IMR-90 (cell line): ENCODE measurements around the gene FBXO4. TPM values are rescaled to one million over a fixed set of nuclear protein-coding genes. Genes with fewer than 3 reads are reported as not detected.

Experiments used
- ATAC-seq: fragments of 200-7000 bp; cut with Tn5 transposase; 2 replicates; pipeline ENCODE4 v1.9.1; 2020; ENCODE audit warnings: low read depth, mild to moderate bottlenecking, moderate library complexity
- BruUV-seq: library from RNA; stranded (reverse); fragments of 400-500 nt; replicated peaks from 2 replicates; lab custom pipeline; 2021; lab: Mats Ljungman, UMichigan
- CTCF ChIA-PET: fragments of 300-600 bp; formaldehyde crosslinking; extraction: SDS; loops from one replicate; lab custom pipeline; 2021; ENCODE audit warnings: antibody characterized with exemption; lab: Yijun Ruan, JAX
- POLR2A ChIA-PET: fragments of 300-600 bp; sonication (Branson Sonifier 250); formaldehyde crosslinking; loops from one replicate; lab custom pipeline; 2022; ENCODE audit warnings: antibody characterized with exemption; ENCODE audit not compliant: unreplicated experiment; lab: Charles Lee
- DNase-seq: peaks from one replicate; pipeline ENCODE4 v3.0.0; 2013
- H2AFZ ChIP-seq: replicated peaks from 2 replicates; pipeline ENCODE3; 2013; ENCODE audit warnings: low read length, mild to moderate bottlenecking; ENCODE audit not compliant: poor library complexity
- H2AK5ac ChIP-seq: 2 replicates; pipeline ENCODE4 v1.6.1; 2013; ENCODE audit warnings: low read depth, low read length, inconsistent platforms
- H2AK9ac ChIP-seq: replicated peaks from 2 replicates; pipeline ENCODE3; 2013; ENCODE audit warnings: mild to moderate bottlenecking, low read depth, low read length, moderate library complexity; ENCODE audit not compliant: poor library complexity
- H2BK120ac ChIP-seq: 2 replicates; pipeline ENCODE4 v1.6.1; 2013; ENCODE audit warnings: low read depth, low read length, inconsistent platforms
- H2BK15ac ChIP-seq: 3 replicates; pipeline ENCODE4 v1.6.1; 2013; ENCODE audit warnings: low read depth, low read length, inconsistent platforms
- H2BK20ac ChIP-seq: 2 replicates; pipeline ENCODE4 v1.6.1; 2013; ENCODE audit warnings: low read depth, mild to moderate bottlenecking, inconsistent platforms, low read length, moderate library complexity
- H2BK5ac ChIP-seq: 2 replicates; pipeline ENCODE4 v1.6.1; 2013; ENCODE audit warnings: mild to moderate bottlenecking, low read depth, low read length, inconsistent platforms; ENCODE audit not compliant: poor library complexity, severe bottlenecking
- H3K14ac ChIP-seq: replicated peaks from 2 replicates; pipeline ENCODE4 v1.6.1; 2013; ENCODE audit warnings: low read depth, low read length, inconsistent platforms
- H3K18ac ChIP-seq: 2 replicates; pipeline ENCODE4 v1.6.1; 2013; ENCODE audit warnings: low read depth, low read length, control low read depth
- H3K23ac ChIP-seq: 2 replicates; pipeline ENCODE4 v1.6.1; 2013; ENCODE audit warnings: low read depth, low read length, inconsistent platforms
- H3K27ac ChIP-seq: 2 replicates; pipeline ENCODE4 v1.5.1; 2013; ENCODE audit warnings: mild to moderate bottlenecking, control low read depth, low read length; ENCODE audit not compliant: insufficient read depth
- H3K27me3 ChIP-seq: 2 replicates; pipeline ENCODE4 v1.6.1; 2013; ENCODE audit warnings: low read length; ENCODE audit not compliant: control insufficient read depth, insufficient read depth
- H3K36me3 ChIP-seq: 2 replicates; pipeline ENCODE4 v1.6.1; 2013; ENCODE audit warnings: low read length, mixed read lengths; ENCODE audit not compliant: control insufficient read depth, insufficient read depth
- H3K4ac ChIP-seq: 2 replicates; pipeline ENCODE4 v1.6.1; 2013; ENCODE audit warnings: low read depth, low read length, inconsistent platforms
- H3K4me1 ChIP-seq: 2 replicates; pipeline ENCODE4 v1.6.1; 2013; ENCODE audit warnings: low read length, mixed read lengths; ENCODE audit not compliant: control insufficient read depth, insufficient read depth
- H3K4me2 ChIP-seq: 2 replicates; pipeline ENCODE4 v1.6.1; 2013; ENCODE audit warnings: low read depth, mild to moderate bottlenecking, control low read depth, low read length, moderate library complexity
- H3K4me3 ChIP-seq: 2 replicates; pipeline ENCODE4 v1.5.1; 2013; ENCODE audit warnings: low read depth, mild to moderate bottlenecking, control low read depth, low read length, moderate library complexity; ENCODE audit not compliant: insufficient read depth
- H3K56ac ChIP-seq: 2 replicates; pipeline ENCODE4 v1.6.1; 2013; ENCODE audit warnings: low read length, inconsistent platforms; ENCODE audit not compliant: insufficient read depth; ENCODE audit errors: extremely low read depth
- H3K79me1 ChIP-seq, 2 experiments: 2 replicates each; pipeline ENCODE4 v1.6.1; 2013; ENCODE audit warnings: low read length in 2 of 2, inconsistent platforms in 1 of 2, low read depth in 1 of 2
- H3K9ac ChIP-seq: 2 replicates; pipeline ENCODE4 v1.6.1; 2013; ENCODE audit warnings: low read depth, low read length, control low read depth
- H3K9me1 ChIP-seq: 2 replicates; pipeline ENCODE4 v1.6.1; 2013; ENCODE audit warnings: low read length, inconsistent platforms; ENCODE audit not compliant: insufficient read depth
- H3K9me3 ChIP-seq: 2 replicates; pipeline ENCODE4 v1.6.1; 2013; ENCODE audit warnings: low read length; ENCODE audit not compliant: control insufficient read depth, insufficient read depth
- H4K20me1 ChIP-seq: 2 replicates; pipeline ENCODE4 v1.6.1; 2013; ENCODE audit warnings: low read length, inconsistent platforms; ENCODE audit not compliant: insufficient read depth
- H4K5ac ChIP-seq: 2 replicates; pipeline ENCODE4 v1.6.1; 2013; ENCODE audit warnings: mild to moderate bottlenecking, low read depth, low read length, control low read depth
- H4K8ac ChIP-seq, 2 experiments: 2 replicates each; pipeline ENCODE4 v1.6.1; 2013; ENCODE audit warnings: low read depth in 2 of 2, low read length in 2 of 2, control low read depth in 1 of 2, inconsistent platforms in 1 of 2
- H4K91ac ChIP-seq: 2 replicates; pipeline ENCODE4 v1.6.1; 2013; ENCODE audit warnings: low read depth, low read length, inconsistent platforms; ENCODE audit not compliant: insufficient read depth
- BHLHE40 ChIP-seq: fragments of 150-350 bp; IDR thresholded peaks from 2 replicates; pipeline ENCODE4 v1.6.1; 2016; ENCODE audit warnings: mild to moderate bottlenecking, low read depth, low read length
- CHD1 ChIP-seq: IDR thresholded peaks from 2 replicates; pipeline ENCODE4 v1.6.1; 2012; ENCODE audit warnings: low read depth, low read length, improper control_type of control experiment
- MAZ ChIP-seq: IDR thresholded peaks from 2 replicates; pipeline ENCODE4 v1.6.1; 2012; ENCODE audit warnings: low read depth, mild to moderate bottlenecking, low read length, improper control_type of control experiment, moderate library complexity, borderline replicate concordance
- MXI1 ChIP-seq: IDR thresholded peaks from 2 replicates; pipeline ENCODE4 v1.6.1; 2012; ENCODE audit warnings: low read depth, mild to moderate bottlenecking, low read length, moderate library complexity, borderline replicate concordance
- POLR2A ChIP-seq: IDR thresholded peaks from 2 replicates; pipeline ENCODE4 v1.6.1; 2012; ENCODE audit warnings: mild to moderate bottlenecking, low read depth, low read length
- RCOR1 ChIP-seq: IDR thresholded peaks from 2 replicates; pipeline ENCODE4 v1.6.1; 2012; ENCODE audit warnings: mild to moderate bottlenecking, low read length, improper control_type of control experiment; ENCODE audit not compliant: insufficient replicate concordance
- RFX5 ChIP-seq: IDR thresholded peaks from 2 replicates; pipeline ENCODE4 v1.8.0; 2012; ENCODE audit warnings: low read depth, mild to moderate bottlenecking, low read length, moderate library complexity
- SMC3 ChIP-seq: fragments of 150-350 bp; IDR thresholded peaks from 2 replicates; pipeline ENCODE4 v1.6.1; 2016; ENCODE audit warnings: low read depth, mild to moderate bottlenecking, antibody characterized with exemption, low read length, moderate library complexity
- WGBS, 2 experiments: methylation state at CpG; one replicate each; pipeline versions ENCODE4 v1.1.5 to v1.1.7; 2013; ENCODE audit warnings: missing lambda C conversion rate in 2 of 2; ENCODE audit not compliant: insufficient read length in 1 of 2; ENCODE audit errors: extremely low coverage in 2 of 2; 5-methylcytosine and 5-hydroxymethylcytosine counted together
- dilution Hi-C: fragments of 300-500 bp; cut with HindIII; formaldehyde crosslinking; loops from one replicate; pipeline ENCODE4 v1.14.3; 2018; ENCODE audit warnings: low sequenced_read_pairs; ENCODE audit not compliant: unreplicated experiment
- in situ Hi-C: fragments of 300-500 bp; cut with MboI; formaldehyde crosslinking; loops from 3 replicates; pipeline ENCODE4 v1.14.3; 2019; ENCODE audit warnings: low sequenced_read_pairs, inconsistent platforms, mixed read lengths
- intact Hi-C: fragments of 100-400 bp; cut with micrococcal nuclease; formaldehyde crosslinking; loops from 2 replicates; pipeline ENCODE4 v1.10.0; 2022
- polyA plus RNA-seq, 3 experiments: library from polyadenylated mRNA; depleted of rRNA; stranded (reverse); fragments of >200 nt; gene quantifications; 2 replicates each; pipeline ENCODE4 v1.2.3, GENCODE V29; 2012; ENCODE audit warnings: low replicate concordance in 1 of 3
- total RNA-seq: library from RNA; depleted of rRNA; stranded (reverse); fragments of >200 nt; gene quantifications from 2 replicates; pipeline ENCODE4 v1.2.3, GENCODE V29; 2012
- TF ChIP-seq, protein P1 (sequence below): fragments of 150-350 bp; IDR thresholded peaks from 2 replicates; pipeline ENCODE4 v1.6.1; 2017; ENCODE audit warnings: mild to moderate bottlenecking, antibody characterized with exemption, low read length, low read depth
- TF ChIP-seq, protein P2 (sequence below): conservative IDR thresholded peaks from 2 replicates; pipeline ENCODE4 v1.5.1; 2012; ENCODE audit warnings: mild to moderate bottlenecking, low read depth, low read length, improper control_type of control experiment
- TF ChIP-seq, protein P3 (sequence below): fragments of 150-350 bp; IDR thresholded peaks from 2 replicates; pipeline ENCODE4 v1.6.1; 2016; ENCODE audit warnings: low read depth, mild to moderate bottlenecking, low read length, moderate library complexity, borderline replicate concordance

FBXO4 gene
- total and polyA plus RNA-seq, 2 of the 4 experiments (the other 2 are of a cell fraction), result 3.5 to 4.1 TPM

DNA sequence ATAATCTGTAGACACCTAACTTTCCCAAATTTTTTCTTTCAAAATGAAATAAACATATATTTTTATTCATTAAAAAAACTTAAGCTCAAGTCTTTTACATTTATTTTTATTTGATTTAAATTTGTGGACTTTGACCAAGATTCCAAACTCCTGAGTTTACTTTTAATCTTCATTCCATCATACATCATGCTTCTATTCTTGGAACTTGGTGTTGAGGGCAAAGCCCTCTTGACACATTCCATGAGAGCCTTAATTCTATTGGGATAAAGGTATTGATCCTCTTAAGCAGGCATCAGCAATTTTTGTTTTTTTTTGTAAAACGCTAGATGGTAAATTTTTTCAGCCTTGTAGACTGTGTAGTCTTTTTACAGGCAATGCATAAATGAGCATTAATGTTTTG, 53.6 kb downstream of the FBXO4 start:
- H4K20me1 ChIP-seq, result no peaks in the 10 kb centered on the region
- no peak overlapping the region for H2BK20ac ChIP-seq
- WGBS, 2 experiments, result 80% methylated on average over 1 of the region's 1 CpG; no CpG with 5 or more reads in 1 of the 2 experiments
- BruUV-seq, result no TSS peak
- dilution Hi-C loops (no loop called here), in situ Hi-C loops (no loop called here), intact Hi-C loops (no loop called here)
- H3K9ac ChIP-seq, result no peak overlapping the region
- no peak overlapping the region for H4K5ac ChIP-seq
- H3K4ac ChIP-seq, result no peak overlapping the region
- no peak overlapping the region for H4K8ac ChIP-seq
- no peak overlapping the region for H3K18ac ChIP-seq
- no peaks in the 10 kb centered on the region for H3K36me3 ChIP-seq
- no peak overlapping the region for H2BK5ac ChIP-seq
- TF ChIP-seq CHD1, result no peak
- no peak for TF ChIP-seq MXI1
- TF ChIP-seq, protein P1, sequence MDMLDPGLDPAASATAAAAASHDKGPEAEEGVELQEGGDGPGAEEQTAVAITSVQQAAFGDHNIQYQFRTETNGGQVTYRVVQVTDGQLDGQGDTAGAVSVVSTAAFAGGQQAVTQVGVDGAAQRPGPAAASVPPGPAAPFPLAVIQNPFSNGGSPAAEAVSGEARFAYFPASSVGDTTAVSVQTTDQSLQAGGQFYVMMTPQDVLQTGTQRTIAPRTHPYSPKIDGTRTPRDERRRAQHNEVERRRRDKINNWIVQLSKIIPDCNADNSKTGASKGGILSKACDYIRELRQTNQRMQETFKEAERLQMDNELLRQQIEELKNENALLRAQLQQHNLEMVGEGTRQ, result no peak
- no peak for TF ChIP-seq SMC3
- TF ChIP-seq, protein P2, sequence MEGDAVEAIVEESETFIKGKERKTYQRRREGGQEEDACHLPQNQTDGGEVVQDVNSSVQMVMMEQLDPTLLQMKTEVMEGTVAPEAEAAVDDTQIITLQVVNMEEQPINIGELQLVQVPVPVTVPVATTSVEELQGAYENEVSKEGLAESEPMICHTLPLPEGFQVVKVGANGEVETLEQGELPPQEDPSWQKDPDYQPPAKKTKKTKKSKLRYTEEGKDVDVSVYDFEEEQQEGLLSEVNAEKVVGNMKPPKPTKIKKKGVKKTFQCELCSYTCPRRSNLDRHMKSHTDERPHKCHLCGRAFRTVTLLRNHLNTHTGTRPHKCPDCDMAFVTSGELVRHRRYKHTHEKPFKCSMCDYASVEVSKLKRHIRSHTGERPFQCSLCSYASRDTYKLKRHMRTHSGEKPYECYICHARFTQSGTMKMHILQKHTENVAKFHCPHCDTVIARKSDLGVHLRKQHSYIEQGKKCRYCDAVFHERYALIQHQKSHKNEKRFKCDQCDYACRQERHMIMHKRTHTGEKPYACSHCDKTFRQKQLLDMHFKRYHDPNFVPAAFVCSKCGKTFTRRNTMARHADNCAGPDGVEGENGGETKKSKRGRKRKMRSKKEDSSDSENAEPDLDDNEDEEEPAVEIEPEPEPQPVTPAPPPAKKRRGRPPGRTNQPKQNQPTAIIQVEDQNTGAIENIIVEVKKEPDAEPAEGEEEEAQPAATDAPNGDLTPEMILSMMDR, result no peak
- TF ChIP-seq, protein P3, sequence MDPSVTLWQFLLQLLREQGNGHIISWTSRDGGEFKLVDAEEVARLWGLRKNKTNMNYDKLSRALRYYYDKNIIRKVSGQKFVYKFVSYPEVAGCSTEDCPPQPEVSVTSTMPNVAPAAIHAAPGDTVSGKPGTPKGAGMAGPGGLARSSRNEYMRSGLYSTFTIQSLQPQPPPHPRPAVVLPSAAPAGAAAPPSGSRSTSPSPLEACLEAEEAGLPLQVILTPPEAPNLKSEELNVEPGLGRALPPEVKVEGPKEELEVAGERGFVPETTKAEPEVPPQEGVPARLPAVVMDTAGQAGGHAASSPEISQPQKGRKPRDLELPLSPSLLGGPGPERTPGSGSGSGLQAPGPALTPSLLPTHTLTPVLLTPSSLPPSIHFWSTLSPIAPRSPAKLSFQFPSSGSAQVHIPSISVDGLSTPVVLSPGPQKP, result no peak
- TF ChIP-seq MAZ, result no peak
- TF ChIP-seq BHLHE40, result no peak
- no peak for TF ChIP-seq RCOR1
- no peak for TF ChIP-seq POLR2A
- no peak for TF ChIP-seq RFX5
- H3K9me1 ChIP-seq, result no peaks in the 10 kb centered on the region
- no peak overlapping the region for H3K14ac ChIP-seq
- H3K23ac ChIP-seq, result no peak overlapping the region
- H3K4me3 ChIP-seq, result no peak overlapping the region
- ChIA-PET CTCF (interaction anchor here (0.7 kb wide), 1 partner anchor 399 kb away, joined by 3 read pairs; no protein-coding TSS in a partner anchor), POLR2A (no interaction called here)
- H3K4me2 ChIP-seq, result no peak overlapping the region
- H4K91ac ChIP-seq, result no peak overlapping the region
- no peaks in the 10 kb centered on the region for H3K27me3 ChIP-seq
- no peaks in the 10 kb centered on the region for H3K79me1 ChIP-seq
- H3K9me3 ChIP-seq, result no peaks in the 10 kb centered on the region
- H3K56ac ChIP-seq, result no peak overlapping the region
- no peak overlapping the region for H2AK5ac ChIP-seq
- H2BK120ac ChIP-seq, result no peak overlapping the region
- H2AK9ac ChIP-seq, result no peak overlapping the region
- no peak for DNase-seq
- H3K27ac ChIP-seq, result no peak overlapping the region
- H3K4me1 ChIP-seq, result no peaks in the 10 kb centered on the region
- no peak overlapping the region for H2BK15ac ChIP-seq
- no peak overlapping the region for H2AFZ ChIP-seq
- no peak for ATAC-seq
